22Rv1 (cell line): Measurements from ENCODE around the gene KCNH1.

Source experiments
- CTCF ChIP-seq: fragments of 450-650 bp; IDR thresholded peaks from 2 replicates; pipeline ENCODE4 v1.5.1; 2017; ENCODE audit warnings: mild to moderate bottlenecking
- ZFX ChIP-seq: fragments of 450-650 bp; IDR thresholded peaks from 2 replicates; pipeline ENCODE4 v1.6.1; 2017; ENCODE audit warnings: antibody characterized with exemption, borderline replicate concordance

GRCh38 chr1:210747112-210747511, 386.8 kb downstream of the KCNH1 start:
- no peak for TF ChIP-seq CTCF
- no peak for TF ChIP-seq ZFX
